ENCODE measurements around the gene FBXL15. TPM values are rescaled to one million over a fixed set of nuclear protein-coding genes. Genes with fewer than 3 reads are reported as not detected.
"Not testable (repeated sequence)": the region's sequence is repeated elsewhere in the genome, so short reads cannot be mapped to it uniquely, and the experiment has no call there.

The FBXL15 gene
- total RNA-seq, 1 donor from 2014 or later = 25.6 TPM

DNA sequence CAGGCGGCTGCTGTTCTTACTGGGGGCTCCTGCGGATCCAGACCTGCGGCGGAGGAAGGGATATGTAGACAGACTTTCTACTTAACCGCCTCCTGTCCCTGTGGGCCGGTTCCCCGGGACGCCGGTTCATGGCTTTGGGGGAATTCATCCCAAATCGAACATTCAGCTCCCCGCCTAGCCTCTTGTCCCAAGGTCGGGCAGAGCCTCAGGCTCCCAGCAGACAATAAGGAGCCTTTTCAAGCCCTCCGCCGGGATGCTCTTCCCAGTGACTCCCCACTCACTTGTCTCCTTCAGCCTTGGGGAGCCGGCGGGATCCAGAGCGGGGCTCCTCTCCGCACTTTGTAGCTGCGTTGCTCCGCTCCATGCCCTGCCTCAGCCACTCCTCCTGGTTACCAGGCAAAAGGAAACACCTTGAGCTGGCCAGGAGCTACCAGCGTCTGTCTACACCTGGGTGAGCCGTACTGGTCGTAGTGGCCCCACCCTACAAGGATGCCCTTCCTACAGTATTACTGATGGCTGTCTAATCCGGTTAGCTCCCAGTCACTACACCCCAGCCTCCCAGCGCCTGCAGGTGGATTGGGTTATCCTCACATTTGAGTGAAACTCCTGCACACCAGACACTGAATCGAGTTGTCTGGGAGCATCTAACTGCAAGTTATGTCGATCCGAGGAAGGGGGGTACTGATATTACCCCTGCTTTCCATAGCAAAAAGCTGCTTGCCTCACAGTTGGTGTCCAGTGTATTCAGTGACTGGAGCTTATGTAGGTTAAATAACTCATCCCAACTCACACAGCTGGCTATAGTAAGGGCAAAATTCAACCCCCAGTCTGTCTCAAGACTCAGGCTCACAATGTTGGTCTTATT is 30.7 kb downstream of the FBXL15 start, which contains the start of gene C10orf95:
C10orf95 (minus strand) TSS at position 439 of the 865 bp plus-strand sequence. CDS start 450 bp downstream, outside the sequence.
- Mint-ChIP-seq H3K27me3 (ENCODE audit: low read depth) (peaks cover 3% of the 10 kb centered on the region), H3K27ac (ENCODE audit: unreplicated experiment) (no peak within 1 kb of the TSS), H3K36me3 (ENCODE audit: low read depth) (no peaks in the 10 kb centered on the region), H3K4me1 (peaks cover 23% of the 10 kb centered on the region), H3K4me3 (peak within 1 kb of the TSS; percentile 90), H3K9me3 (no peaks in the 10 kb centered on the region)
- no peak for DNase-seq (ENCODE audit: low read depth, low spot score)
- TF ChIP-seq, protein P1, sequence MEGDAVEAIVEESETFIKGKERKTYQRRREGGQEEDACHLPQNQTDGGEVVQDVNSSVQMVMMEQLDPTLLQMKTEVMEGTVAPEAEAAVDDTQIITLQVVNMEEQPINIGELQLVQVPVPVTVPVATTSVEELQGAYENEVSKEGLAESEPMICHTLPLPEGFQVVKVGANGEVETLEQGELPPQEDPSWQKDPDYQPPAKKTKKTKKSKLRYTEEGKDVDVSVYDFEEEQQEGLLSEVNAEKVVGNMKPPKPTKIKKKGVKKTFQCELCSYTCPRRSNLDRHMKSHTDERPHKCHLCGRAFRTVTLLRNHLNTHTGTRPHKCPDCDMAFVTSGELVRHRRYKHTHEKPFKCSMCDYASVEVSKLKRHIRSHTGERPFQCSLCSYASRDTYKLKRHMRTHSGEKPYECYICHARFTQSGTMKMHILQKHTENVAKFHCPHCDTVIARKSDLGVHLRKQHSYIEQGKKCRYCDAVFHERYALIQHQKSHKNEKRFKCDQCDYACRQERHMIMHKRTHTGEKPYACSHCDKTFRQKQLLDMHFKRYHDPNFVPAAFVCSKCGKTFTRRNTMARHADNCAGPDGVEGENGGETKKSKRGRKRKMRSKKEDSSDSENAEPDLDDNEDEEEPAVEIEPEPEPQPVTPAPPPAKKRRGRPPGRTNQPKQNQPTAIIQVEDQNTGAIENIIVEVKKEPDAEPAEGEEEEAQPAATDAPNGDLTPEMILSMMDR (conservative IDR thresholded peaks at IDR 0.05) = no peak

DNA sequence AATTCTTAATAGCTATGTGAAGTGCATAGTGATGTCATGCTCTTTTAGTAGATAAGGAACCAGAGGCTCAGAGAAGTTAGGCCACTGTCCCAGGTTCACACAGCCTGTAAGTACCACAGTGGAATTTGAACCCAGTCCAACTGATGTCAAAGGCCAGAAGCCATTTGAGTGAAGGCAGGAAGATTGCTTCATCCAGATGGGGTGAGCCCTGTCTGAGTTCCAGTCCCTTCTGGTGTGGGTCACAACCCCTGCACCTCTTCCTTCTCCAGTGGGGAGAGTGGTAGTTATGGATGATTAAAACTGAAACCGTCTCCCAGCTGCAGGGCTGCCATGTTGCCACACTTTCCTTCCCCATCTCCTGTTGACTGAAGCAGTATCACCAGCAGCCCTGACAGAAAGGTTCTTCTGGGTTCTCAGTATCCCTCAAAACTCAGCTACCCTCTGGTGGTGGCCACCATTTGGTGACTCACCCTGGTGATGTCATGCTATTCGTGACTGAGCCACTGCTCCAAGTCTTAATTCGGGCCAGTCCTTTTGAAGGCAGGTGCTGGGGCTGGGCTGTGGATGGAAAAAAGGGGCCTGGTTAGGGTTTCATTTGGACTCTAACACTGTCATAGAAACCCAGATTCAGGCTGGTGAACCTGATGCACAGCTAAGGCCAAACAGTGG is 32.2 kb downstream of the FBXL15 start:
- Mint-ChIP-seq H3K27ac (ENCODE audit: unreplicated experiment) (no peak overlapping the region), H3K4me1 (peaks cover 23% of the 10 kb centered on the region), H3K9me3 (no peaks in the 10 kb centered on the region), H3K36me3 (ENCODE audit: low read depth) (no peaks in the 10 kb centered on the region), H3K27me3 (ENCODE audit: low read depth) (peaks cover 3% of the 10 kb centered on the region), H3K4me3 (peak overlapping the region; percentile 61)
- TF ChIP-seq, protein P1 (conservative IDR thresholded peaks at IDR 0.05) = no peak
- DNase-seq (ENCODE audit: low read depth, low spot score) = no peak

DNA sequence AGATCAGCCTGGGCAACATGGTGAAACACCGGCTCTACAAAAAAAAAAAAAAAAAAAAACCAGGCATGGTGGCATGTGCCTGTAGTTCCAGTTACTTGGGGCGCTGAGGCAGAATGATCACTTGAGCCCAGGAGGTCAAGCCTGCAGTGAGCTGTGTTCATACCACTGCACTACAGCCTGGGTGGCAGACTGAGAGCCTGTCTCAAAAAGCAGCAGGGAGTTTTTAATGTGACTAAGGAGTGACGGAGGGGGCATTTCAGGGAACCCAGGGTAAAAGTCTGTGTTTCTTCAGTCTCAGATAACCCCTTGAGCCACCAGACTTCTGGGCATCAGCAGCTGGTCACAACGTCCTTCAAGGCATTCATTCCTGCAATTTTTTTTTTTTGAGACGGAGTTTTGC is 32.9 kb downstream of the FBXL15 start:
- H3K4me1 Mint-ChIP-seq = peaks cover 23% of the 10 kb centered on the region
- H3K4me3 Mint-ChIP-seq = peak overlapping the region; percentile 65
- H3K36me3 Mint-ChIP-seq (ENCODE audit: low read depth) = no peaks in the 10 kb centered on the region
- H3K27me3 Mint-ChIP-seq (ENCODE audit: low read depth) = peaks cover 3% of the 10 kb centered on the region
- no peaks in the 10 kb centered on the region for H3K9me3 Mint-ChIP-seq
- DNase-seq (ENCODE audit: low read depth, low spot score) = no peak
- H3K27ac Mint-ChIP-seq (ENCODE audit: unreplicated experiment) = no peak overlapping the region
- TF ChIP-seq, protein P1 (conservative IDR thresholded peaks at IDR 0.05) = no peak

DNA sequence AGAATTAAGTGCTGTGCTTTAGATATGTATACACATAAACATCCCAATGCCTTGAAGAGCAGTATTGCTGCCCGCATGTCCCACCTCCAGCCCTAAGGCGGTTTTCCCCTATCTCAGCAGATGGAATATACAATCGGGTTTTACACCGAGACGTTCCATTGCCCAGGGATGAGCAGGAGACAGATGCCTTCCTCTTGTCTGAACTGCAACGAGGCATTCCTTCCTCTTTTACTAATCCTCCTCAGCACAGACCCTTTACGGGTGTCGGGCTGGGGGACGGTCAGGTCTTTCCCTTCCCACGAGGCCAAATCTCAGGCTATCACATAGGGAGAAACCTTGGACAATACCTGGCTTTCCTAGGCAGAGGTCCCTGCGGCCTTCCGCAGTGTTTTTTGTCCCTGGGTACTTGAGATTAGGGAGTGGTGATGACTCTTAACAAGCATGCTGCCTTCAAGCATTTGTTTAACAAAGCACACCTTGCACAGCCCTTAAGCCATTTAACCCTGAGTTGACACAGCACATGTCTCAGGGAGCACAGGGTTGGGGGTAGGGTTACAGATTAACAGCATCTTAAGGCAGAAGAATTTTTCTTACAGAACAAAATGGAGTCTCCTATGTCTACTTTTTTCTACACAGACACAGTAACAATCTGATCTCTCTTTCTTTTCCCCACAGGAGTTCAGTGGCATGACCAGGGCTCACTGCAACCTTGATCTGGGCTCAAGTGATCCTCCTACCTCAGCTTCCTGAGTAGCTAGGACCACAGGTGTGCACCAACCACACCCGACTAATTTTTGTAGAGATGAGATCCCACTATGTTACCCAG is 34.2 kb downstream of the FBXL15 start:
- H3K9me3 Mint-ChIP-seq; H3K27me3 Mint-ChIP-seq (ENCODE audit: low read depth); DNase-seq (ENCODE audit: low read depth, low spot score); H3K36me3 Mint-ChIP-seq (ENCODE audit: low read depth); H3K27ac Mint-ChIP-seq (ENCODE audit: unreplicated experiment): not testable (repeated sequence)
- Mint-ChIP-seq H3K4me1 (peaks cover 12% of the 10 kb centered on the region), H3K4me3 (peak overlapping the region; percentile 27)

DNA sequence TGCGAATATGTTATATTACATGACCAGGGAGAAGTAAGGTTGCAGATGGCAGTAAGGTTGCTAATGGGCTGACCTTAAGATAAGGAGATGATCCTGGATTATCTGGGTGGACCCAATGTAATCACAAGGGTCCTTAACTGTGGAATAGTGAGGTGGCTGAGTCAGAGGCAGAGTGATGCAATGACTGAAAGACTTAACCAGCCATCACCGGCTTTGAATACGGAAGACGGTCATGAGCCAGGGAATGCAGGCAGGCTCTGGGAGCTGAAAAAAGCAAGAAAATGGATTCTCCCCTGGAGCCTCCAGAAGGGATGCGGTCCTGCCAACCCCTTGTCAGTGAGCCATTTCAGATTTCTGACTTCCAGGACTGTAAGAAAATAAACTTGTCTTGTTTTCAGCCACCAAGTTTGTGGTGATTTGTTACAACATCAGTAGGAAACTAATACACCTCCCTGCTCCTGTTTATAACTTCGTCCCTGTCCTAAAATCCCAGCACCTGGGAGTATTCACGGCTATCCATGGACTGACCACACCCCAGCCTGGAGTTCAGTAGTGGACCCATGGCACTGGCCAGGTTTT is 35.3 kb downstream of the FBXL15 start:
- TF ChIP-seq, protein P1 (conservative IDR thresholded peaks at IDR 0.05) = no peak
- H3K36me3 Mint-ChIP-seq (ENCODE audit: low read depth) = no peaks in the 10 kb centered on the region
- H3K4me1 Mint-ChIP-seq = peaks cover 13% of the 10 kb centered on the region
- no peak overlapping the region for H3K27ac Mint-ChIP-seq (ENCODE audit: unreplicated experiment)
- DNase-seq (ENCODE audit: low read depth, low spot score) = no peak
- H3K9me3 Mint-ChIP-seq = no peaks in the 10 kb centered on the region
- no peak overlapping the region for H3K4me3 Mint-ChIP-seq
- H3K27me3 Mint-ChIP-seq (ENCODE audit: low read depth) = peaks cover 3% of the 10 kb centered on the region

Data from neural crest cell (in vitro differentiated cells).